Caco-2 (cell line): Measurements from ENCODE around the gene SSBP2. TPM values are rescaled to one million over a fixed set of nuclear protein-coding genes. Genes with fewer than 3 reads are reported as not detected.

Source experiments
- BruUV-seq: library from RNA; stranded (reverse); fragments of 400-500 nt; replicated peaks from 2 replicates; lab custom pipeline; 2021; lab: Mats Ljungman, UMichigan
- CTCF ChIA-PET: fragments of 300-600 bp; sonication (Branson Sonifier 250); formaldehyde crosslinking; loops from one replicate; lab custom pipeline; 2022; ENCODE audit warnings: antibody characterized with exemption; lab: Charles Lee
- POLR2A ChIA-PET: fragments of 300-600 bp; sonication (Branson Sonifier 250); formaldehyde crosslinking; loops from one replicate; lab custom pipeline; 2022; ENCODE audit warnings: antibody characterized with exemption; lab: Charles Lee
- DNase-seq, 2 experiments: peaks; one replicate each; pipeline versions ENCODE4 v3.0.0 to v3.0.0-alpha.2; 2020 to 2022
- H3K27me3 ChIP-seq: replicated peaks from 2 replicates; pipeline ENCODE4 v1.6.0; 2011; ENCODE audit warnings: low read length; ENCODE audit not compliant: control insufficient read depth, insufficient read depth
- H3K36me3 ChIP-seq: 2 replicates; pipeline ENCODE4 v1.5.1; 2011; ENCODE audit warnings: low read length; ENCODE audit not compliant: control insufficient read depth, insufficient read depth
- H3K4me1 ChIP-seq: fragments of 250-450 bp; sonication (Bioruptor Pico); 2 replicates; pipeline ENCODE4 v1.5.1; 2020; ENCODE audit warnings: mild to moderate bottlenecking
- H3K4me3 ChIP-seq: 2 replicates; pipeline ENCODE4 v1.5.1; 2011; ENCODE audit warnings: low read depth, mild to moderate bottlenecking, control low read depth, low read length
- H3K9me3 ChIP-seq: fragments of 250-450 bp; sonication (Bioruptor Pico); 2 replicates; pipeline ENCODE4 v1.5.1; 2020; ENCODE audit warnings: mild to moderate bottlenecking, moderate library complexity
- H3K27ac Mint-ChIP-seq: one replicate; pipeline ENCODE4 v1.8.0; 2022; ENCODE audit warnings: mixed read lengths; ENCODE audit not compliant: unreplicated experiment
- H3K27me3 Mint-ChIP-seq: one replicate; pipeline ENCODE4 v1.8.0; 2022; ENCODE audit warnings: mixed read lengths; ENCODE audit not compliant: insufficient read depth, unreplicated experiment
- H3K36me3 Mint-ChIP-seq: one replicate; pipeline ENCODE4 v1.8.0; 2022; ENCODE audit warnings: mild to moderate bottlenecking, mixed read lengths; ENCODE audit not compliant: insufficient read depth, unreplicated experiment
- H3K4me1 Mint-ChIP-seq: one replicate; pipeline ENCODE4 v1.8.0; 2022; ENCODE audit warnings: low read depth, mixed read lengths; ENCODE audit not compliant: unreplicated experiment
- H3K4me3 Mint-ChIP-seq: one replicate; pipeline ENCODE4 v1.8.0; 2022; ENCODE audit warnings: mild to moderate bottlenecking, moderate library complexity, mixed read lengths; ENCODE audit not compliant: unreplicated experiment
- H3K9me3 Mint-ChIP-seq: one replicate; pipeline ENCODE4 v1.8.0; 2022; ENCODE audit warnings: mixed read lengths; ENCODE audit not compliant: unreplicated experiment
- CTCF ChIP-seq, 2 experiments: fragments of 200-600 bp in 1 of 2; IDR thresholded peaks; 1 replicate in 1 of 2; 2 replicates in 1 of 2; pipeline versions ENCODE4 v1.5.1 to v1.8.0; 2011 to 2022; ENCODE audit warnings: antibody characterized with exemption in 1 of 2, control low read depth in 1 of 2, inconsistent platforms in 1 of 2, low read depth in 1 of 2, low read length in 1 of 2, mild to moderate bottlenecking in 1 of 2, moderate library complexity in 1 of 2; ENCODE audit not compliant: insufficient read depth in 1 of 2, severe bottlenecking in 1 of 2, unreplicated experiment in 1 of 2
- intact Hi-C: fragments of 100-400 bp; cut with micrococcal nuclease; formaldehyde crosslinking; loops from one replicate; pipeline ENCODE4 v1.10.0; 2022; ENCODE audit not compliant: unreplicated experiment
- total RNA-seq: library from RNA; stranded (reverse); gene quantifications from 2 replicates; pipeline ENCODE4 v1.2.3, GENCODE V29; 2022

The SSBP2 gene
- total RNA-seq, 1 experiment from 2014 or later, result 2.5 TPM

GRCh38 chr5:81650987-81651386, 99.9 kb downstream of the SSBP2 start:
- H3K36me3 Mint-ChIP-seq, result no peaks in the 10 kb centered on the region
- intact Hi-C loops, result no loop called here
- H3K4me3 Mint-ChIP-seq, result no peak overlapping the region
- POLR2A ChIA-PET, result no interaction called here
- Histone ChIP-seq H3K27me3 (no peaks in the 10 kb centered on the region), H3K36me3 (no peaks in the 10 kb centered on the region), H3K4me3 (no peak overlapping the region), H3K4me1 (no peaks in the 10 kb centered on the region), H3K9me3 (no peaks in the 10 kb centered on the region)
- no peaks in the 10 kb centered on the region for H3K4me1 Mint-ChIP-seq
- H3K27me3 Mint-ChIP-seq, result peaks cover 5% of the 10 kb centered on the region
- H3K27ac Mint-ChIP-seq, result no peak overlapping the region
- DNase-seq, result no peak
- BruUV-seq, result no TSS peak
- CTCF ChIA-PET, result no interaction called here
- no peak for TF ChIP-seq CTCF (IDR thresholded peaks at IDR 0.05; ENCODE audit: insufficient read depth in 1 of 2, low read depth in 1 of 2, low read length in 1 of 2, severe bottlenecking in 1 of 2, unreplicated experiment in 1 of 2)
- no peaks in the 10 kb centered on the region for H3K9me3 Mint-ChIP-seq

GRCh38 chr5:81646469-81646995, 104.4 kb downstream of the SSBP2 start:
- H3K9me3 Mint-ChIP-seq, result no peaks in the 10 kb centered on the region
- POLR2A ChIA-PET, result no interaction called here
- H3K36me3 Mint-ChIP-seq, result no peaks in the 10 kb centered on the region
- H3K4me3 Mint-ChIP-seq, result no peak overlapping the region
- no peak overlapping the region for H3K27ac Mint-ChIP-seq
- no peak for TF ChIP-seq CTCF (IDR thresholded peaks at IDR 0.05; ENCODE audit: insufficient read depth in 1 of 2, low read depth in 1 of 2, low read length in 1 of 2, severe bottlenecking in 1 of 2, unreplicated experiment in 1 of 2)
- H3K4me1 Mint-ChIP-seq, result no peaks in the 10 kb centered on the region
- no peaks in the 10 kb centered on the region for H3K27me3 Mint-ChIP-seq
- BruUV-seq, result no TSS peak
- Histone ChIP-seq H3K27me3 (no peaks in the 10 kb centered on the region), H3K4me3 (no peak overlapping the region), H3K36me3 (no peaks in the 10 kb centered on the region), H3K4me1 (no peaks in the 10 kb centered on the region), H3K9me3 (no peaks in the 10 kb centered on the region)
- DNase-seq, result no peak
- CTCF ChIA-PET, result no interaction called here
- intact Hi-C loops, result no loop called here

GRCh38 chr5:81642210-81642609, 108.7 kb downstream of the SSBP2 start:
- H3K36me3 ChIP-seq, result no peaks in the 10 kb centered on the region
- Mint-ChIP-seq H3K9me3 (no peaks in the 10 kb centered on the region), H3K27me3 (no peaks in the 10 kb centered on the region), H3K4me3 (no peak overlapping the region), H3K4me1 (no peaks in the 10 kb centered on the region), H3K27ac (no peak overlapping the region), H3K36me3 (no peaks in the 10 kb centered on the region)
- TF ChIP-seq CTCF (IDR thresholded peaks at IDR 0.05; ENCODE audit: insufficient read depth in 1 of 2, low read depth in 1 of 2, low read length in 1 of 2, severe bottlenecking in 1 of 2, unreplicated experiment in 1 of 2), result no peak
- DNase-seq, result no peak
- no peaks in the 10 kb centered on the region for H3K9me3 ChIP-seq
- H3K4me1 ChIP-seq, result no peaks in the 10 kb centered on the region
- no TSS peak for BruUV-seq
- intact Hi-C loops, result no loop called here
- POLR2A ChIA-PET, result no interaction called here
- no peaks in the 10 kb centered on the region for H3K27me3 ChIP-seq
- no peak overlapping the region for H3K4me3 ChIP-seq
- CTCF ChIA-PET, result no interaction called here
